Tibial nerve (tissue), 4 donors: ENCODE measurements around the gene MLANA. TPM values are rescaled to one million over a fixed set of nuclear protein-coding genes. Genes with fewer than 3 reads are reported as not detected.

Experiments
- DNase-seq, 2 donors: peaks; one replicate each; pipeline ENCODE4 v3.0.0-alpha.2; 2019; ENCODE audit warnings: low spot score in 2 of 2
- H3K27ac ChIP-seq, 4 donors: fragments of 200-600 bp; sonication (generic) in 3 of 4; one replicate each; pipeline ENCODE4 v1.5.1; 2017 to 2019; ENCODE audit warnings: mild to moderate bottlenecking in 1 of 4
- H3K27me3 ChIP-seq, 2 donors: fragments of 200-600 bp; sonication (generic) in 1 of 2; one replicate each; pipeline versions ENCODE4 v1.5.1 to v1.6.0; 2017 to 2019
- H3K36me3 ChIP-seq, 3 donors: fragments of 200-600 bp; sonication (generic); one replicate each; pipeline ENCODE4 v1.5.1; 2018 to 2019
- H3K4me1 ChIP-seq, 4 donors: fragments of 200-600 bp; sonication (generic) in 3 of 4; one replicate each; pipeline ENCODE4 v1.5.1; 2017 to 2019
- H3K4me3 ChIP-seq, 4 donors: fragments of 200-600 bp; sonication (generic) in 3 of 4; one replicate each; pipeline ENCODE4 v1.5.1; 2017 to 2019; ENCODE audit warnings: mild to moderate bottlenecking in 1 of 4, moderate library complexity in 1 of 4
- H3K9me3 ChIP-seq, 4 donors: fragments of 200-600 bp; sonication (generic) in 3 of 4; one replicate each; pipeline ENCODE4 v1.5.1; 2017 to 2019
- EP300 ChIP-seq, 2 donors: sonication (generic); formaldehyde crosslinking; IDR thresholded peaks; one replicate each; pipeline ENCODE4 v1.6.1; 2017; ENCODE audit warnings: antibody characterized with exemption in 2 of 2, mild to moderate bottlenecking in 1 of 2
- POLR2A ChIP-seq, 2 donors: fragments of 450-650 bp; IDR thresholded peaks; one replicate each; pipeline ENCODE4 v1.6.1; 2017; ENCODE audit warnings: antibody characterized with exemption in 2 of 2, mild to moderate bottlenecking in 2 of 2, moderate library complexity in 2 of 2
- WGBS, 2 donors: methylation state at CpG; one replicate each; pipeline ENCODE4 v1.1.5; 2018; 5-methylcytosine and 5-hydroxymethylcytosine counted together
- total RNA-seq, 4 donors: library from RNA; depleted of rRNA; stranded (reverse); fragments of >200 nt; gene quantifications; one replicate each; pipeline ENCODE4 v1.1.0, GENCODE V29; 2016
- TF ChIP-seq, protein P1 (sequence below), 5 experiments: fragments of 200-600 bp in 3 of 5; fragments of 450-650 bp in 2 of 5; sonication (generic) in 3 of 5; IDR thresholded peaks; one replicate each; pipeline ENCODE4 v1.5.1; 2016 to 2019; ENCODE audit warnings: antibody characterized with exemption in 5 of 5, mild to moderate bottlenecking in 3 of 5, moderate library complexity in 2 of 5

MLANA gene
- total RNA-seq, 4 donors from 2014 or later, result not detected

DNA sequence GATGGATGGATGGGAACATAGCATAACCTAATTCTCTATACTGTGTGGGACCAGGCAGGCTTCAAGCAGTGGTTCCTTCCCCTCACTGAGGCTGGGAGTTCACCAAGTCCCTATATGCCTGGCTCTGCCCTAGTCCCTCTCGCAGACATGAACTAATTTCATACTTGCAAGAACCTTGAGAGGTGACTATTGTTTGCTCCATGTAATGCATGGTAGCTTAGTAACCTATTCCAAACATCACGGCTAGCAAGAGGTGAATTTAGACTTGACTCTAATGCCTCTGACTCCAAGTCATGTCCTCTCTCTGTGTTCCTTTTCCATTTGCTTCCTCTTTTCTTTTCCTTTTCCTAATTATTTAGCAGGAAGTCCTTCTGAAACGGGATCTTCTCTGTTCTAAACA, 31.9 kb upstream of the MLANA start:
- Histone ChIP-seq H3K9me3 (no peaks in the 10 kb centered on the region), H3K27ac (no peak overlapping the region), H3K4me1 (no peaks in the 10 kb centered on the region), H3K4me3 (no peak overlapping the region), H3K36me3 (peaks cover 0 to 36% (median 0%) of the 10 kb centered on the region in 3 donors), H3K27me3 (no peaks in the 10 kb centered on the region)
- no peak for TF ChIP-seq EP300 (IDR thresholded peaks at IDR 0.05)
- TF ChIP-seq, protein P1, sequence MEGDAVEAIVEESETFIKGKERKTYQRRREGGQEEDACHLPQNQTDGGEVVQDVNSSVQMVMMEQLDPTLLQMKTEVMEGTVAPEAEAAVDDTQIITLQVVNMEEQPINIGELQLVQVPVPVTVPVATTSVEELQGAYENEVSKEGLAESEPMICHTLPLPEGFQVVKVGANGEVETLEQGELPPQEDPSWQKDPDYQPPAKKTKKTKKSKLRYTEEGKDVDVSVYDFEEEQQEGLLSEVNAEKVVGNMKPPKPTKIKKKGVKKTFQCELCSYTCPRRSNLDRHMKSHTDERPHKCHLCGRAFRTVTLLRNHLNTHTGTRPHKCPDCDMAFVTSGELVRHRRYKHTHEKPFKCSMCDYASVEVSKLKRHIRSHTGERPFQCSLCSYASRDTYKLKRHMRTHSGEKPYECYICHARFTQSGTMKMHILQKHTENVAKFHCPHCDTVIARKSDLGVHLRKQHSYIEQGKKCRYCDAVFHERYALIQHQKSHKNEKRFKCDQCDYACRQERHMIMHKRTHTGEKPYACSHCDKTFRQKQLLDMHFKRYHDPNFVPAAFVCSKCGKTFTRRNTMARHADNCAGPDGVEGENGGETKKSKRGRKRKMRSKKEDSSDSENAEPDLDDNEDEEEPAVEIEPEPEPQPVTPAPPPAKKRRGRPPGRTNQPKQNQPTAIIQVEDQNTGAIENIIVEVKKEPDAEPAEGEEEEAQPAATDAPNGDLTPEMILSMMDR (IDR thresholded peaks at IDR 0.05), result no peak
- TF ChIP-seq POLR2A (IDR thresholded peaks at IDR 0.05), result no peak
- no peak for DNase-seq
- WGBS, 2 donors, result 48 to 74% methylated on average over 3 of the region's 3 CpGs

DNA sequence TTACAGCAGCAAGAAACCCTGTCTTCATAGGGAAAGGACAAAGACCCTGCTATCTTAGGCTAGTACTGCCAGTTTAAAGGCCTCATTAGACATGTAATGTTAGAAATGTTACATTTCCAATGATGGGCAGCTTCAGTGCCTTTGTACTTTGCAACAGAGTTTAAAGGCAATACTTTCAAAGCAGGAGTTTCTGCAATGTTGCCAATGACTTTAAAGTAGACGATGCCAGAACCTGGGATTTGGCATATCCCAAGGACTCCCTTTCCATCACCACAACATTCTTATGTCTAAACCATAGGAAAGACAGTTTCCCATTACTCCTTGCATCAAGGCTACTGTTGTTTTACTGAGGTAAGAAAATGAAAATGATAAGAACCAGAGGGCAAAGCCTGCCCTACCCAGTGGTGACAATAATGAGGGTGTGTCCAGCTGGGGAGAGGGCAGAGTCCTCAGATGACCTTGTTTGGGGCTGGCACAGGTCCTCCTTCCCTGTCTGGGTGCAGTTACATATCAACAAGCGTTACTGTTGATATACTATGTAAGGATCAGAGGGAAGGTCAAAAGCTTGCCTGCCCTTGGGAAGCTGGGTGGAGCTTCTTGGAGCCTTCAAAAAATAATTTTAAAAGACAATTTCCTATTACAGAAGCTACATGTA, 27.5 kb upstream of the MLANA start:
- 52 to 72% methylated on average over 2 of the region's 2 CpGs for WGBS, 2 donors
- TF ChIP-seq POLR2A (IDR thresholded peaks at IDR 0.05) (no peak), EP300 (IDR thresholded peaks at IDR 0.05) (no peak)
- TF ChIP-seq, protein P1 (IDR thresholded peaks at IDR 0.05), result no peak

DNA sequence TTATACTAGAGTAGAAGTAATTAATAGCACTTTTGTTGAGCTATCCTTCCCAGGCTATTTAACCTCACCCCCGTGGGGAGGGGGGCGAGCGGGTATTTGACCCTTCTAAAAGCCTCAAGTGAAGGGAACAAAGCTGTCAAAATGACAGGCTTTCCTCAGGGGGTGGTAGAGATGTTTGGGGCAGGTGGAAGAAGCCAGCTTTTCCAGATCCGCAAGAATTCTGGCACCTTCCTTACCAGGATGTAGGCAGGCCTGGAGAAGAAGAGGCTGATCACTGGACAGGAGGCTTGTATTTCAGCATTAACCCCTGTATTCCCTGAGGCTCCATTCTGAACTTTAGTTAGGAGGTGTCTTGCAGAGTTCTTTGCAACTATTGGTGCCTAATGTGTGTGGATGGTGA, 26.2 kb upstream of the MLANA start:
- no peak for DNase-seq
- no peak overlapping the region for H3K27ac ChIP-seq
- WGBS, 2 donors, result 42 to 61% methylated on average over 4 of the region's 4 CpGs
- H3K36me3 ChIP-seq, result peaks cover 0 to 19% (median 0%) of the 10 kb centered on the region in 3 donors
- no peaks in the 10 kb centered on the region for H3K4me1 ChIP-seq
- no peak for TF ChIP-seq POLR2A (IDR thresholded peaks at IDR 0.05)
- TF ChIP-seq, protein P1 (IDR thresholded peaks at IDR 0.05), result no peak
- TF ChIP-seq EP300 (IDR thresholded peaks at IDR 0.05), result no peak
- no peaks in the 10 kb centered on the region for H3K27me3 ChIP-seq
- no peak overlapping the region for H3K4me3 ChIP-seq
- H3K9me3 ChIP-seq, result no peaks in the 10 kb centered on the region

More for the DNA sequence above, 27.5 kb upstream of the MLANA start:
- no peaks in the 10 kb centered on the region for H3K9me3 ChIP-seq
- no peak overlapping the region for H3K27ac ChIP-seq
- no peaks in the 10 kb centered on the region for H3K27me3 ChIP-seq
- H3K36me3 ChIP-seq, result peaks cover 0 to 23% (median 0%) of the 10 kb centered on the region in 3 donors
- H3K4me1 ChIP-seq, result no peaks in the 10 kb centered on the region
- no peak overlapping the region for H3K4me3 ChIP-seq
- DNase-seq, result no peak

DNA sequence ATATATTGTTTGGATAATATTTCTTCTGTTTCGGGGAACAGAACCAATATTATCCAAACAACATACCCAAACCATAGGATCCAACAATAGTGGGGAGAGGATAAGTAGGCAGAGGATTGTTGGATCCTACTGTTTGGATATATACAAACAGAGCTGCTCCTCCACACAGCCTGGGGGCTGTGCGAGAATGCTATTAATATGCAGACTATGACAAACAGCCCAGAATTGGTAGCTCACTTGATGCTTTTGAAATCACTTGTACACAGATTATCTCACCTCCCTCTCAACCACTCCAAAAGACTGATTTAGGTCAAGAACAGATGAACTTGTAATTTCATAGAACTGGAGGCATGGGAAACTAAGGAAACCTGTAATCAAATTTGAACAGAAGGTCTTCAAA, 24.4 kb upstream of the MLANA start:
- WGBS, 2 donors, result 91 to 94% methylated on average over 2 of the region's 2 CpGs
- H3K4me3 ChIP-seq, result no peak overlapping the region
- TF ChIP-seq, protein P1 (IDR thresholded peaks at IDR 0.05), result no peak
- no peaks in the 10 kb centered on the region for H3K4me1 ChIP-seq
- no peak for DNase-seq
- H3K27ac ChIP-seq, result no peak overlapping the region
- peaks cover 0 to 30% (median 0%) of the 10 kb centered on the region in 3 donors for H3K36me3 ChIP-seq
- no peaks in the 10 kb centered on the region for H3K27me3 ChIP-seq
- no peaks in the 10 kb centered on the region for H3K9me3 ChIP-seq

DNA sequence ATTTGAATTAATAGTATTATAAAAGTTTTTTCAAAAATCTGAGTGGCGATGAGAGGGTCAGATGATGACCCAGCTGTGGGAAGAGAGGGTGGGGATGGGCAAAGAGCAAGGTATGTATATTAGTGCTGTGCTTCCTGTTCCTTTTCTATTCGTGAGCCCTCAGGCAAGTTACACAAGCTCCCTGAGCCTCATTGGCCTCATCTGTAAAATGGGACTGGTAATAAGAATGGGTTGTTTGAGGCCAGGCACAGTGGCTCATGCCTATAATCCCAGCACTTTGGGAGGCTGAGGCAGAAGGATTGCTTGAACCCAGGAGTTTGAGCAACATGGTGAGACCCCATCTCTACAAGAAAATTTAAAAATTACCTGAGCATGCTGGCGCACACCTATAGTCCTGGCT, 24.0 kb upstream of the MLANA start:
- Histone ChIP-seq H3K36me3 (peaks cover 0 to 32% (median 0%) of the 10 kb centered on the region in 3 donors), H3K27ac (no peak overlapping the region), H3K4me3 (no peak overlapping the region), H3K9me3 (no peaks in the 10 kb centered on the region), H3K27me3 (no peaks in the 10 kb centered on the region), H3K4me1 (no peaks in the 10 kb centered on the region)
- WGBS, 2 donors, result 86 to 90% methylated on average over 3 of the region's 3 CpGs
- TF ChIP-seq, protein P1 (IDR thresholded peaks at IDR 0.05), result no peak
- TF ChIP-seq EP300 (IDR thresholded peaks at IDR 0.05) (no peak), POLR2A (IDR thresholded peaks at IDR 0.05) (no peak)
- no peak for DNase-seq
